GM21825 (cell line): ENCODE results near the gene CCL8.

ENCODE experiments used
- ATAC-seq: cut with Tn5 transposase; IDR thresholded peaks from one replicate; pipeline ENCODE4 v1.9.1; 2021; ENCODE audit warnings: mild to moderate bottlenecking, moderate library complexity; ENCODE audit not compliant: unreplicated experiment

Gene CCL8

DNA sequence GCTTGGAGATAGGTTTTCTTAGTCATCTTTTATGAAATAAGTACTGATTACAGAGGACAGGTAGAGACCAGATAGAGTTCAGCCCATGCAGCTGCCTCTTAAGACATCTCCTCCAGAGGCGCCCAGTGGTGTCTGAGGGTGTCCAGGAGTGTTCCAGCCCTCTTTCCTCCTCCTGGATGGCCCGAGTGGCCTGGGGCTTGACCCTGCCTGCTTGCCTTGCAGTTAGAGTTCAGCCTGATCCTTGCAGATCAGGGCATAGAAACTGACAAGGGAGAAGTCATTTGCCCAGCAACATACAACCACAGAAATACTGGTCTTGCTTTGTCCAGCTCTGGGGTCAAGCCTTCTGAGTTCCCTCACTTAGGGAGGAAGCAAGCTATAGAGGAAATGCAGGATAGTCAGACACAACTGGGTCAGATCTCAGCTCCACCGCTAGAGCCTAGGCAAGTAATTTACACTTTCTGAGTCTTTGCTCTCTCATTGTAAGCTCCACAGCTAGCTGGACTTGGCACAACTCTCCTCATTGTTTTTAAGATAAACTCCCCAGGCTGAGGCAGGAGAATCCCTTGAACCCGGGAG lies 47.4 kb downstream of the CCL8 start:
- no peak for ATAC-seq

DNA sequence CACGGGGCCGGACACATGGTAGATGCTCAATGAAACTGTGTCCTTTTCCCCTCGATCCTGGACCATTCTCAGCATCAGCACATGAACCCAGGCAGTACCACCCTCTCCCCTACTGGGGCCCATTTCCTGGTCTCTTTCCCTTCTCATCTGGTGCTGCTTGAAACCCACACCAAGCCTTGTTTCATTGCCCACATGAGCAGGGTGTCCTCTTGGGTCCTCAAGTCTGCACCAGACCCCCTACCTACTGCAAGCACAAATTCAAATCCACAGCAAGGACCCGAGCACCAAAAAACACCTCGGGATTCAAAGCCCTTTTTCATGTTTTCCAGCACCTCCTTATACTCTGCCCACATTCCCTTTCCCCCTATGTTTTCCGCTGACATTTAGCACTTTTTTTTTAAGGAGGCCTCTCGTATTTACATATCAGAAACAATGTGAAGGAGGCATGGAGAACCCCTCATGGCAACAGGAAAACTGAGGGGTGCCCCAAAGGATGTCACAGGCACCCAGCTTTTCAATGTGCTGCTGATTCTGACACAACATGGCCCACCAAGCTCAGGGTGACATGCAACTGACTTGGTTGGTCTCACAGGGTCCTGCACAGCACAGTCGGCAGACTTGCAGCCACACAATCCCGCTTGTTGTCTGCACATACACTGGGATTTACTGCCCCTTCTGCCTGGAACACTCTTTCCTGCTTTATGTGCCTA lies 48.4 kb downstream of the CCL8 start:
- ATAC-seq, result no peak

DNA sequence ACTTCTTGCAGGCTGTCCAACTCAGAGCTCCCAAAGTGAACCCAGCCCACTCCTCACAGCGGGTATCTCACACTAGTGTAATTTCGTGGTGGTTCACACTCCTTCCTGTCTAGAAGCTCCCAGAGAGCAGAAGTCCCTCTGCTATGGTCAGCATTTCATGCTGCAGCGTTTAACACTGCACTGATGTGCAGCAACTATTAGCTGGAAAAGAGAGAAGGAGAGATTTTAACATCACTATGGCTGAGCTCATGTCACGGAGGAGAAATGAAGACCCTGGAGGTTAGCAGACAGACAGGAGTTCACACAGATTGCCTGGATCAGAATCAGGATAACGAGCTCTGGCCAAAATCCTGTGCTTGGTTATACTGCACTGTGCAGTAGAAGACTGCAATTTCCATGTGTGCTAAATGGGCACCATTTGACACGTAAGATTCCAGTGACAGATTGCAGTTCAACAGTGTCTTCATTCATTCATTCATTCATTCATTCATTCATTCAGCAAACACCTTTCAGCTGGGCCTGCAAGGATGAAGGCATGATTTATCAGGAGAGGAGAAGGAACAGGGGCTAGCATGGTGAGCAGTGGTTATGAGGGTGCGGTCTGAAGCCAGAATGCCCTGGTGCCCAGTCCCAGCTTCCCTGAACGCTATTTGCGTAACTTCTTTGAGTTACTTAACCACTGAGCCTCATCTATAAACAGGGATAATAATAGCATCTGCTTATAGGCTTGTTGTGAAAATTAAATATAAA lies 49.1 kb downstream of the CCL8 start:
- no peak for ATAC-seq

DNA sequence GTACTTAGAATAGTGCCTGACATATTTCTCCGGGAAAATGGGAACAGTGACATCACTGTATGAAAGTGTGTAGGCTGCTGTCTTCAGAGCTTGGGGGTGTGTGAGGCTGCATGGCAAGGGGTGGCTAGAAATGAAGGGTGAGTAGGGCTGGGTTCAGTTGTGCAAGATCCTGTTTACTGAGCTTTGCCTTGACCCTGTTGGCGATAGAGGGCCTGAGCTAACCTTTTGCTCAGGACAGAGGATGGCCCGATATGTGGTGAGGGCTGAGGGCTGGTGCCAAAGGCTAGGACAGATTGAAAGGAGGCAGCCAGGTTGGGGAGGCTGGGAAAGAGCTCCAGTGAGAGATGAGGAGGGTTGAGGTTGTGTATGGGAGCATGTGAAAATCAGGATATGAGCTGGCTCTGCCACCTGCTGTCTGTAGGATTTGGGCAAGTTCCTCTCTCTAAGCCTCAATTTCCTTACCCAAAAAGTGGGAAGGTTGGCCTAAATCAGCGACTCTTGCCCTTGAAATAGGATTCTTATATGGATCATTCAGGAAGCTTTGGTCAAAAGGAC lies 49.8 kb downstream of the CCL8 start:
- no peak for ATAC-seq

DNA sequence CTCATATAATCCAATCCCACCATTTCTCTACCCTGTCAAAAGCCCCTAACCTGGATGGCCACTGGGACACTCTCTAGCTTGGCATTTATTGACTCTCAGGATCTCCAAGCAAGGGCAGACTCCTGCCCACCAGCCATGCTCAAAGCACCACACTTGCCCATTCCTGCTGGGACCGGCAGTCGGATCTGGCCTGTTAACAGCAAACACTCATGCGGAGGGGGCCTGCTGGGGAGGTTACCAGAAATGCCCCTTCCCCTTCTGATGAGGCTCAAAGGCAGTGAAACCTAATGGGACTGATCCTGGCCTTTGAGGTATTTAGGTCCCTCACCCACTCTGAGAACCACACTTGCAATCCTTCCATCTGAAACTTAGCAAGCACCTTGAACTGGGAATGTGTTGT lies 50.3 kb downstream of the CCL8 start:
- no peak for ATAC-seq

DNA sequence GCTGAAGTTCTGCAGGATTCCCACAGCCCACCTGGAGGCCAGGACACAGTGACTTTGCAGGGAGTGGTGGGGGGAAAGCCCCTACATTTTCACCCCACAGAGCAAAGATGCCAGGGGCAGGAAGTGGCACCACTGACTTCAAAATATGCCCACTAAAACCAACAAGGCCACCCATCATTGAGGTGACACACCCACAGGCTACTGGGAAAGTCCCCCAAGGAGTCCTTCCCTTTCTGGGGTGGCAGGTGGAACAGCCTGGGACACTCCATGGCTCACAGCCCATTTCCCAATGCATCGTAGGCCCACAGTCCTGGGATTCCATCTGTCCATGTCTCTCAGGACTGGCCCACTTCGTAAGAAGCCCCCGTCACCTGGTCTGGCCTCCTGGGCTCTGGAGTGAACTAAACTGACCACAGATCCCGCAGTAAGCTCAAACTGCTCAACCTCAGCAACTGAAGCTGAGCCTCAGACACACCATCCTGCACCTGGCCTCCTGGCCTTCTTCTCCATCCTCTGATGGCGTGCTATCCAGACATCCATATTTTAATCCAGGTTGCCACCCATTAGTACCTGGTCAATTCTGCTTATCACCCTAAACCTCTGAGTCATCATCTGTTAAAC lies 51.3 kb downstream of the CCL8 start:
- ATAC-seq, result no peak

DNA sequence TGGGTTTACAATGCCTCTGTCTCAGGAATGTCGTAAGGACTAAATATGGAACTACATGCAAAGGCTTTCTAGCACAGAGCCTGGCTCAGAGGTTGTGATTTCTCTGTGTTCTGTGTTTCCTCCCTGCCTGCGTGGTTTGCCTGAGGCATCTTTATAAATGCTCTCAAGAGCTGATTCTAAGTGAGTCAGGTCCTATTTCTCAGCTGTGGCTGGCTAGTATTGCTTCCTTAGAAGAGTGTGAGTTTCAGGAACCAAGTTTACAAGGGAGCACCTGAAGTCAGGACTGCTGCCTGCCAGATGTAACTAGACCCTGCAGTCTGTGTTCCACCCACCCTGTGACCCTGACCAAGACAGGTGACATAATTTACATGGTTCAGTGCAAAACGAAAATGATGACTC lies 51.8 kb downstream of the CCL8 start:
- ATAC-seq, result no peak
